K562 (cell line): ENCODE data around the gene ZBTB25. TPM values are rescaled to one million over a fixed set of nuclear protein-coding genes. Genes with fewer than 3 reads are reported as not detected.

ENCODE experiments used
- ATAC-seq: fragments of 200-7000 bp; cut with Tn5 transposase; 3 replicates; pipeline ENCODE4 v1.9.1; 2020; ENCODE audit warnings: moderate library complexity
- BruUV-seq: library from RNA; stranded (reverse); fragments of 400-500 nt; replicated peaks from 2 replicates; lab custom pipeline; 2021; lab: Mats Ljungman, UMichigan
- CTCF ChIA-PET: fragments of 300-600 bp; formaldehyde crosslinking; extraction: SDS; loops from one replicate; lab custom pipeline; 2021; ENCODE audit warnings: low intra/inter-chr PET ratio; lab: Yijun Ruan, JAX
- POLR2A ChIA-PET: fragments of 300-600, 350-650 bp; sonication (Branson Sonifier 250); formaldehyde crosslinking; extraction: SDS; loops from one replicate; lab custom pipeline; 2021; ENCODE audit warnings: antibody characterized with exemption, inconsistent platforms; lab: Yijun Ruan, JAX
- DNase-seq, 4 experiments: peaks; one replicate each; pipeline versions ENCODE4 v3.0.0 to v3.0.0-alpha.2; 2011 to 2018; ENCODE audit warnings: low spot score in 3 of 4, mixed read lengths in 3 of 4; ENCODE audit errors: extremely low read depth in 1 of 4
- FAIRE-seq: peaks from 2 replicates; lab custom pipeline; 2011; peaks lifted over from hg19 to GRCh38; lab: Jason Lieb, UNC
- H2AFZ ChIP-seq: 2 replicates; pipeline ENCODE4 v1.6.0; 2011; ENCODE audit warnings: low read depth, low read length, control low read depth, inconsistent platforms
- H3K27ac ChIP-seq: fragments of 200-600 bp; 3 replicates; pipeline ENCODE4 v1.8.0; 2011; ENCODE audit warnings: low read depth, mild to moderate bottlenecking, control low read depth, inconsistent platforms, low read length, moderate library complexity, mixed read lengths; ENCODE audit errors: extremely low read depth
- H3K27me3 ChIP-seq, 2 experiments: fragments of 300-600 bp in 1 of 2; 2 replicates in 1 of 2; 3 replicates in 1 of 2; pipeline versions ENCODE4 v1.6.0 to v1.8.0; 2011; ENCODE audit warnings: inconsistent platforms in 2 of 2, low read length in 2 of 2, mild to moderate bottlenecking in 1 of 2, mixed read lengths in 1 of 2, moderate library complexity in 1 of 2; ENCODE audit not compliant: control insufficient read depth in 2 of 2, insufficient read depth in 2 of 2
- H3K36me3 ChIP-seq: fragments of 300-600 bp; 3 replicates; pipeline ENCODE4 v1.8.0; 2011; ENCODE audit warnings: mild to moderate bottlenecking, low read length, inconsistent platforms; ENCODE audit not compliant: control insufficient read depth, insufficient read depth
- H3K4me1 ChIP-seq, 2 experiments: fragments of 200-600 bp in 1 of 2; replicated peaks in 1 of 2; 2 replicates in 1 of 2; 3 replicates in 1 of 2; pipeline versions ENCODE4 v1.5.1 to v1.8.0; 2011; ENCODE audit warnings: inconsistent platforms in 2 of 2, low read length in 2 of 2, mild to moderate bottlenecking in 1 of 2, mixed read lengths in 1 of 2, moderate library complexity in 1 of 2; ENCODE audit not compliant: control insufficient read depth in 2 of 2, insufficient read depth in 2 of 2
- H3K4me2 ChIP-seq: 2 replicates; pipeline ENCODE4 v1.6.1; 2011; ENCODE audit warnings: low read length, control low read depth, inconsistent platforms, mixed read lengths; ENCODE audit not compliant: insufficient read depth
- H3K4me3 ChIP-seq: fragments of 200-600 bp; sonication (generic), shearing (Covaris generic); 2 replicates; pipeline ENCODE4 v1.5.1; 2016; ENCODE audit warnings: control low read depth, inconsistent platforms
- H3K79me2 ChIP-seq: fragments of 200-600 bp; 3 replicates; pipeline ENCODE4 v1.8.0; 2011; ENCODE audit warnings: low read length, inconsistent platforms; ENCODE audit not compliant: control insufficient read depth, insufficient read depth
- H3K9ac ChIP-seq, 2 experiments: 2 replicates each; pipeline versions ENCODE4 v1.6.0 to v1.6.1; 2011; ENCODE audit warnings: low read depth in 2 of 2, low read length in 2 of 2, control low read depth in 1 of 2, inconsistent platforms in 1 of 2, mild to moderate bottlenecking in 1 of 2, mixed read lengths in 1 of 2; ENCODE audit not compliant: insufficient read depth in 1 of 2
- H3K9me1 ChIP-seq: one replicate; pipeline ENCODE4 v1.6.0; 2011; ENCODE audit warnings: inconsistent platforms, mild to moderate bottlenecking, low read length, moderate library complexity; ENCODE audit not compliant: control insufficient read depth, insufficient read depth
- H3K9me3 ChIP-seq: replicated peaks from 2 replicates; pipeline ENCODE4 v1.5.1; 2011; ENCODE audit warnings: low read depth, low read length, inconsistent platforms; ENCODE audit not compliant: control insufficient read depth, insufficient read depth
- H4K20me1 ChIP-seq: replicated peaks from 2 replicates; pipeline ENCODE4 v1.6.1; 2011; ENCODE audit warnings: low read length, inconsistent platforms, mixed read lengths; ENCODE audit not compliant: control insufficient read depth, insufficient read depth
- CCAR2 ChIP-seq: fragments of 200-400 bp; formaldehyde crosslinking; IDR thresholded peaks from 2 replicates; pipeline ENCODE4 v1.6.1; 2017; ENCODE audit warnings: mild to moderate bottlenecking, low read depth, low read length
- CREM ChIP-seq: IDR thresholded peaks from 2 replicates; pipeline ENCODE4 v1.6.1; 2014; ENCODE audit warnings: antibody characterized with exemption, low read depth
- EZH2 ChIP-seq: IDR thresholded peaks from 2 replicates; pipeline ENCODE4 v1.6.1; 2012; ENCODE audit warnings: low read depth, mild to moderate bottlenecking, inconsistent platforms, low read length, borderline replicate concordance
- MTA1 ChIP-seq: fragments of 450-650 bp; IDR thresholded peaks from 2 replicates; pipeline ENCODE4 v1.6.1; 2017; ENCODE audit warnings: borderline replicate concordance
- POLR3A ChIP-seq: IDR thresholded peaks from 2 replicates; pipeline ENCODE4 v1.6.1; 2011; ENCODE audit warnings: borderline replicate concordance, mild to moderate bottlenecking, moderate library complexity; ENCODE audit not compliant: insufficient read length, insufficient read depth; ENCODE audit errors: extremely low read depth
- ZNF561 ChIP-seq: fragments of 450-650 bp; formaldehyde crosslinking; conservative IDR thresholded peaks from 2 replicates; pipeline ENCODE4 v1.4.0; 2020; ENCODE audit warnings: mild to moderate bottlenecking, moderate library complexity
- ZNF586 ChIP-seq: fragments of 450-650 bp; formaldehyde crosslinking; conservative IDR thresholded peaks from 2 replicates; pipeline ENCODE4 v1.4.0; 2020; ENCODE audit warnings: mild to moderate bottlenecking, moderate library complexity
- in situ Hi-C: fragments of 300-500 bp; cut with MboI; formaldehyde crosslinking; loops from 4 replicates; pipeline ENCODE4 v1.15.0; 2018; ENCODE audit warnings: inconsistent platforms, mixed read lengths
- intact Hi-C: fragments of 100-400 bp; cut with micrococcal nuclease; formaldehyde crosslinking; loops from 2 replicates; pipeline ENCODE4 v1.14.2; 2022
- polyA plus RNA-seq, 8 experiments: library from polyadenylated mRNA; depleted of rRNA in 4 of 8; stranded (reverse) in 5 of 8; unstranded in 3 of 8; fragments of >200 nt; fragmentation: Nextera tagmentation in 2 of 8; fragmentation: Illumina TruSeq in 1 of 8; extraction: Ambion mirVana in 2 of 8; extraction: Trizol in 1 of 8; gene quantifications; 2 replicates each; pipeline versions ENCODE4 v1.2.1 to v1.2.3, GENCODE V29; 2011 to 2014; ENCODE audit warnings: inconsistent platforms in 1 of 8, missing spikeins in 1 of 8
- total RNA-seq, 7 experiments: library from RNA; depleted of rRNA in 6 of 7; stranded (reverse); fragments of >200 nt in 6 of 7; fragmentation: Illumina TruSeq in 2 of 7; extraction: Trizol in 2 of 7; gene quantifications; 2 replicates each; pipeline versions ENCODE4 v1.2.1 to v1.2.3, GENCODE V29; 2011 to 2021; ENCODE audit warnings: low replicate concordance in 1 of 7
- TF ChIP-seq, protein P1 (sequence below), 2 experiments: fragments of 200-800 bp in 1 of 2; sonication (Bioruptor generic) in 1 of 2; sonication (generic) in 1 of 2; formaldehyde crosslinking in 1 of 2; IDR thresholded peaks in 1 of 2; conservative IDR thresholded peaks in 1 of 2; 2 replicates each; pipeline versions ENCODE4 v1.5.0 to v1.6.1; 2016 to 2020; ENCODE audit warnings: missing compliant biosample characterization in 1 of 2, missing genetic modification characterization in 1 of 2, missing genetic modification reagents in 1 of 2
- TF ChIP-seq, protein P2 (sequence below): fragments of 250-450 bp; sonication (Bioruptor Pico); IDR thresholded peaks from 2 replicates; pipeline ENCODE4 v1.5.0; 2020; ENCODE audit warnings: mild to moderate bottlenecking, borderline replicate concordance
- TF ChIP-seq, protein P3 (sequence below): fragments of 450-650 bp; formaldehyde crosslinking; IDR thresholded peaks from 2 replicates; pipeline ENCODE4 v1.4.0; 2020; ENCODE audit warnings: mild to moderate bottlenecking, moderate library complexity

ZBTB25 gene
- total and polyA plus RNA-seq, 9 of the 15 experiments (the other 6 are each of a cell fraction or from before 2014, with no cell fraction given), result 0.61 to 3.9 (median 2.3) TPM

DNA sequence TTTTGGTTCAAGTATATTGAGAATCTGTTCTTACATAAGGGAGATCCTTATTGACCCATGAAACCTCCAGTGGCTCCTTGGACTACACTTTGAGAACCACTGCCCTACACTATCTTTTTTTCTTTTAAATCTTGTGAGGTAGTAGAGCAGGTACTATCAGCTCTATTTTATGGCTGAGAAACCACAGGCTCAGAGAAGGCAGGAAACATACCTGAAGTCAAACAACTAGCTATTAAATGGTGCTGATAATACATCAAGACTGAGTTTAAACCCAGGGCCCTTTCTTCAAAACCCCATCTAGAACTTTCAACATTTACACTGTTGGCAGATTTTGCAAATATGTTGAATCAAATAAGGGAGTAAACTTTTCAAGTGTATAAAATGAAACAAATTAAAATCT lies 6.9 kb downstream of the ZBTB25 start:
- Histone ChIP-seq H3K4me1 (peaks cover 3 to 8% of the 10 kb centered on the region in 2 experiments; a peak in 4 of 5 replicates), H3K36me3 (no peaks in the 10 kb centered on the region), H3K9me3 (no peaks in the 10 kb centered on the region), H3K9me1 (no peaks in the 10 kb centered on the region), H4K20me1 (no peaks in the 10 kb centered on the region), H3K9ac (no peak overlapping the region), H3K4me3 (no peak overlapping the region), H3K27me3 (no peaks in the 10 kb centered on the region), H2AFZ (no peak overlapping the region), H3K79me2 (no peaks in the 10 kb centered on the region; the same call in 2 of the 3 replicates), H3K4me2 (no peak overlapping the region), H3K27ac (no peak overlapping the region)
- FAIRE-seq, result no peak
- TF ChIP-seq MTA1, result no peak
- TF ChIP-seq, protein P1, sequence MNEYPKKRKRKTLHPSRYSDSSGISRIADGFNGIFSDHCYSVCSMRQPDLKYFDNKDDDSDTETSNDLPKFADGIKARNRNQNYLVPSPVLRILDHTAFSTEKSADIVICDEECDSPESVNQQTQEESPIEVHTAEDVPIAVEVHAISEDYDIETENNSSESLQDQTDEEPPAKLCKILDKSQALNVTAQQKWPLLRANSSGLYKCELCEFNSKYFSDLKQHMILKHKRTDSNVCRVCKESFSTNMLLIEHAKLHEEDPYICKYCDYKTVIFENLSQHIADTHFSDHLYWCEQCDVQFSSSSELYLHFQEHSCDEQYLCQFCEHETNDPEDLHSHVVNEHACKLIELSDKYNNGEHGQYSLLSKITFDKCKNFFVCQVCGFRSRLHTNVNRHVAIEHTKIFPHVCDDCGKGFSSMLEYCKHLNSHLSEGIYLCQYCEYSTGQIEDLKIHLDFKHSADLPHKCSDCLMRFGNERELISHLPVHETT (CRISPR knock-in tag; conservative IDR thresholded peaks at IDR 0.05 in 1 of 2, IDR thresholded peaks at IDR 0.05 in 1 of 2), result no peak
- TF ChIP-seq, protein P2, sequence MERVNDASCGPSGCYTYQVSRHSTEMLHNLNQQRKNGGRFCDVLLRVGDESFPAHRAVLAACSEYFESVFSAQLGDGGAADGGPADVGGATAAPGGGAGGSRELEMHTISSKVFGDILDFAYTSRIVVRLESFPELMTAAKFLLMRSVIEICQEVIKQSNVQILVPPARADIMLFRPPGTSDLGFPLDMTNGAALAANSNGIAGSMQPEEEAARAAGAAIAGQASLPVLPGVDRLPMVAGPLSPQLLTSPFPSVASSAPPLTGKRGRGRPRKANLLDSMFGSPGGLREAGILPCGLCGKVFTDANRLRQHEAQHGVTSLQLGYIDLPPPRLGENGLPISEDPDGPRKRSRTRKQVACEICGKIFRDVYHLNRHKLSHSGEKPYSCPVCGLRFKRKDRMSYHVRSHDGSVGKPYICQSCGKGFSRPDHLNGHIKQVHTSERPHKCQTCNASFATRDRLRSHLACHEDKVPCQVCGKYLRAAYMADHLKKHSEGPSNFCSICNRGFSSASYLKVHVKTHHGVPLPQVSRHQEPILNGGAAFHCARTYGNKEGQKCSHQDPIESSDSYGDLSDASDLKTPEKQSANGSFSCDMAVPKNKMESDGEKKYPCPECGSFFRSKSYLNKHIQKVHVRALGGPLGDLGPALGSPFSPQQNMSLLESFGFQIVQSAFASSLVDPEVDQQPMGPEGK (CRISPR knock-in tag), result no peak
- TF ChIP-seq EZH2, result no peak
- no peak for TF ChIP-seq CREM
- no peak for TF ChIP-seq ZNF586
- TF ChIP-seq CCAR2, result no peak
- no peak for TF ChIP-seq POLR3A
- TF ChIP-seq, protein P3, sequence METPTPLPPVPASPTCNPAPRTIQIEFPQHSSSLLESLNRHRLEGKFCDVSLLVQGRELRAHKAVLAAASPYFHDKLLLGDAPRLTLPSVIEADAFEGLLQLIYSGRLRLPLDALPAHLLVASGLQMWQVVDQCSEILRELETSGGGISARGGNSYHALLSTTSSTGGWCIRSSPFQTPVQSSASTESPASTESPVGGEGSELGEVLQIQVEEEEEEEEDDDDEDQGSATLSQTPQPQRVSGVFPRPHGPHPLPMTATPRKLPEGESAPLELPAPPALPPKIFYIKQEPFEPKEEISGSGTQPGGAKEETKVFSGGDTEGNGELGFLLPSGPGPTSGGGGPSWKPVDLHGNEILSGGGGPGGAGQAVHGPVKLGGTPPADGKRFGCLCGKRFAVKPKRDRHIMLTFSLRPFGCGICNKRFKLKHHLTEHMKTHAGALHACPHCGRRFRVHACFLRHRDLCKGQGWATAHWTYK, result no peak
- no peak for TF ChIP-seq ZNF561 (CRISPR knock-in tag)
- ChIA-PET POLR2A (interaction anchor here (0.9 kb wide), 1 partner anchor 24 kb away, joined by 3 read pairs; no protein-coding TSS in a partner anchor), CTCF (no interaction called here)
- in situ Hi-C loops, result no loop called here
- intact Hi-C loops, result no loop called here
- ATAC-seq, result no peak
- BruUV-seq, result no TSS peak
- DNase-seq, result no peak
